Right lobe of liver (tissue), 6 donors: Measurements from ENCODE around the gene FHIT. TPM values are rescaled to one million over a fixed set of nuclear protein-coding genes. Genes with fewer than 3 reads are reported as not detected.

ENCODE experiments used
- ATAC-seq, 4 donors: fragments of 200-7000 bp; cut with Tn5 transposase; one replicate each; pipeline ENCODE4 v1.9.1; 2020; ENCODE audit warnings: mild to moderate bottlenecking in 4 of 4, moderate library complexity in 4 of 4
- DNase-seq, 3 donors: peaks; one replicate each; pipeline ENCODE4 v3.0.0-alpha.2; 2020
- H3K27ac ChIP-seq, 3 donors: fragments of 200-600 bp; one replicate each; pipeline ENCODE4 v1.8.0; 2022
- H3K27me3 ChIP-seq, 2 donors: fragments of 200-600 bp; one replicate each; pipeline ENCODE4 v1.8.0; 2022
- H3K36me3 ChIP-seq, 4 donors: fragments of 200-600 bp; sonication (generic) in 1 of 4; one replicate each; pipeline versions ENCODE4 v1.5.1 to v1.8.0; 2017 to 2022; ENCODE audit warnings: control low read depth in 1 of 4
- H3K4me1 ChIP-seq, 4 donors: fragments of 200-600 bp; sonication (generic) in 1 of 4; one replicate each; pipeline versions ENCODE4 v1.5.1 to v1.8.0; 2017 to 2022; ENCODE audit warnings: control low read depth in 1 of 4
- H3K4me3 ChIP-seq, 3 donors: fragments of 200-600 bp; one replicate each; pipeline ENCODE4 v1.8.0; 2022
- H3K9me3 ChIP-seq, 4 donors: fragments of 200-600 bp; sonication (generic) in 1 of 4; one replicate each; pipeline versions ENCODE4 v1.5.1 to v1.8.0; 2017 to 2022; ENCODE audit warnings: control low read depth in 1 of 4
- CTCF ChIP-seq, 4 donors: fragments of 200-600 bp in 3 of 4; fragments of 450-650 bp in 1 of 4; IDR thresholded peaks; one replicate each; pipeline versions ENCODE4 v1.5.1 to v1.8.0; 2016 to 2022; ENCODE audit warnings: antibody characterized with exemption in 4 of 4, mild to moderate bottlenecking in 2 of 4
- POLR2A ChIP-seq: fragments of 450-650 bp; IDR thresholded peaks from one replicate; pipeline ENCODE4 v1.6.1; 2017; ENCODE audit warnings: antibody characterized with exemption, mild to moderate bottlenecking
- WGBS: methylation state at CpG from one replicate; pipeline ENCODE4 v1.1.6; 2018; ENCODE audit warnings: low coverage, low lambda C conversion rate; ENCODE audit not compliant: insufficient coverage; ENCODE audit errors: missing lambda C conversion rate; 5-methylcytosine and 5-hydroxymethylcytosine counted together
- intact Hi-C, 2 donors: fragments of 100-400 bp; cut with DNase I; formaldehyde crosslinking; loops; one replicate each; pipeline versions ENCODE4 v1.11.2 to v1.14.1; 2022
- total RNA-seq, 6 experiments: library from RNA; depleted of rRNA in 2 of 6; stranded (reverse); fragments of >200 nt in 2 of 6; fragmentation: NEBNext Ultra II Directional in 3 of 6; extraction: Animal tissue kit (Norgen Biotek cat#: 25700) in 3 of 6; gene quantifications; one replicate each; pipeline versions ENCODE4 v1.1.0 to v1.2.4, GENCODE V29; 2016 to 2023
- donor health status: DM: no; HTN: yes; CAD: no.
- donor health status: DM: no; HTN: no; CAD: no.
- donor health status: DM: no; HTN: no; CAD: no.
- donor health status: DM: no; HTN: yes; CAD: no.
- donor health status: DM: no; HTN: yes; CAD: no.

The FHIT gene
- total RNA-seq, 6 experiments from 2014 or later: 6.6 to 11.2 (median 8.0) TPM

DNA sequence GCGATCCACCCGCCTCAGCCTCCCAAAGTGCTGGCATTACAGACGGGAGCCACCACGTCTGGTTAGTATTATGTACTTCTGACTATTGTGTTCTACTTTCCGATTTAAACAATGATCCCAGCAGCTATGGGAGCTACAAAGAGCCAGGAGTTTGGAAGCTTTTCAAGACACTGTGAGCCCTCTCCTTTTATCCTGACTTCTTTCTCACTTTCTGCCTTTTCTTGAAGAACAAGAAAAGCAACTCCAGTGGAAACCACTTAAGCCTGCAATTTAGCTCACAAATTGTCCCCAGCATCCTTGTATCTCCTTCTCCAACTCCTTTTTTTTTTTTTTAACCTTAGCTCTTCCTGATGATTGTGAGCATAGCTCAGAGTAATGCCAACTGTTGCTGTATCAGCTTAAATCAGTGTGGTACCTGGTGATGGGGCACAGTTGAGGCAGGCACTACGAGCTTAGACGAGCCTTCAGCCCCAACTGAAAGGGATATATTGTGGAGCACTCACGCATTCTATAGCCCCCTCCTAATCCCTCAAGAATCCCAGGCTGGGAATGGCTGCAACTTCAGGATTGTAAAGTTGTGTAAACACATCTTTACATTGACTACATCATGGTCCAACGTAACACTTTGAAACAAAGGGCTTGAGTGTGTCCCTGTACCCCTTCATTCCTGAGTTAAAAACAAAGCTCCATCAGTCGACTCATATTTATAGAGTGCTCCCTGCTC, 677.0 kb downstream of the FHIT start:
- Histone ChIP-seq H3K27ac (no peak overlapping the region), H3K4me1 (no peaks in the 10 kb centered on the region), H3K4me3 (no peak overlapping the region), H3K9me3 (no peaks in the 10 kb centered on the region), H3K36me3 (no peaks in the 10 kb centered on the region), H3K27me3 (no peaks in the 10 kb centered on the region)
- intact Hi-C loops: no loop called here
- whole genome bisulfite sequencing: 93% methylated on average over 8 of the region's 10 CpGs
- ATAC-seq (no peak), DNase-seq (no peak)
- TF ChIP-seq POLR2A (no peak), CTCF (IDR thresholded peaks at IDR 0.05) (no peak)

GRCh38 chr3:60573494-60573893, 677.8 kb downstream of the FHIT start:
- Histone ChIP-seq H3K4me3 (no peak overlapping the region), H3K27ac (no peak overlapping the region), H3K9me3 (no peaks in the 10 kb centered on the region), H3K36me3 (no peaks in the 10 kb centered on the region), H3K4me1 (no peaks in the 10 kb centered on the region), H3K27me3 (no peaks in the 10 kb centered on the region)
- intact Hi-C loops: no loop called here
- DNase-seq (no peak), ATAC-seq (no peak)
- TF ChIP-seq CTCF (IDR thresholded peaks at IDR 0.05) (no peak), POLR2A (no peak)
- WGBS: 76% methylated on average over 8 of the region's 9 CpGs

DNA sequence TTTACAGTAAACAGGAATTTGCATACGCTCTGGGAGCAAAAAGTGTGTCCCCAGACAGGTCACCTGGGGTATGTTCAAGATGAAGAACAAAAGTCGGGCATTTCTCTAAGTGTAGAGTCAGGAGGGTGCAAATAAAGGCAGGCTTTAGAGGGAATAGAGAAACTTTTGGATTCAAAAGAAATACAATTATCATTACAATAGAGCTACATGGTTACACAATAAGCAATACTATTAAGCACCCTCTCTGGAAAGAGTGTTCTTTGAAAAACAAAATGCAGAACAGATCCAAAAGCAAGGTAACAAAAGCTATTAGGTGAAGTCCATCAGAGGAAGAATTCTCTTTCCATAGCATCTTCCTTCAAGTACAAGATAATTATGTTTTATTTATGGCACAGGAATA, 679.7 kb downstream of the FHIT start:
- Histone ChIP-seq H3K4me1 (no peaks in the 10 kb centered on the region), H3K27ac (no peak overlapping the region), H3K36me3 (no peaks in the 10 kb centered on the region), H3K4me3 (no peak overlapping the region), H3K27me3 (no peaks in the 10 kb centered on the region), H3K9me3 (no peaks in the 10 kb centered on the region)
- ATAC-seq: no peak
- no peak for TF ChIP-seq POLR2A
- TF ChIP-seq CTCF (IDR thresholded peaks at IDR 0.05): no peak
- intact Hi-C loops: no loop called here
- DNase-seq: no peak
- 100% methylated on average over 2 of the region's 2 CpGs for WGBS

DNA sequence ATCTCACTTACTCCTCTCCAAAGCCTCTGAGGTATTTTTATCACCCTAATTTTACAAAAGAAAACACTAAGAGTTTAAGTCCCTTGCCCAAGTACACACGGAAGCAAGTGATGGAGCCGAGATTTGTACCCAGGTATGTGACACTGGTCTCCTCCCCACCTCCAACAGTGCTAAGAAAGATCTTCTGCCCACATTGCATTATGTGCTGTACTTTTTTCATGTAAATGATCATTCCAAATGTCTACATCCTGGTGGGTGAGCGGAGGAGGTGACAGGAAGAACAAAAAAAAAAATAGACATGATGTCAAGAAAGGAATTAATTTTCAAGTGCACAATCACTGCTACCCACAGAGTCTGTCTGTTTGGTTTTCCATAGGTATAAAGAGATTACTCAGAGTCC, 694.1 kb downstream of the FHIT start:
- Histone ChIP-seq H3K27ac (no peak overlapping the region), H3K27me3 (no peaks in the 10 kb centered on the region), H3K9me3 (no peaks in the 10 kb centered on the region), H3K4me3 (no peak overlapping the region), H3K36me3 (no peaks in the 10 kb centered on the region), H3K4me1 (no peaks in the 10 kb centered on the region)
- intact Hi-C loops: no loop called here
- ATAC-seq (no peak), DNase-seq (no peak)
- TF ChIP-seq CTCF (IDR thresholded peaks at IDR 0.05) (no peak), POLR2A (no peak)
- WGBS: 88% methylated on average over 3 of the region's 3 CpGs
